Vagina (tissue), 2 donors: Measurements from ENCODE around the gene VTI1A.

Source experiments
- POLR2A ChIP-seq, 2 donors: fragments of 450-650 bp; IDR thresholded peaks; one replicate each; pipeline ENCODE4 v1.6.1; 2017; ENCODE audit warnings: antibody characterized with exemption in 2 of 2, mild to moderate bottlenecking in 2 of 2, moderate library complexity in 2 of 2
- POLR2AphosphoS5 ChIP-seq, 2 donors: sonication (generic); formaldehyde crosslinking; IDR thresholded peaks; one replicate each; pipeline ENCODE4 v1.9.0; 2017; ENCODE audit warnings: antibody characterized with exemption in 2 of 2, mild to moderate bottlenecking in 2 of 2, low read depth in 1 of 2; ENCODE audit not compliant: insufficient read depth in 1 of 2
- TF ChIP-seq, protein P1 (sequence below), 3 experiments: fragments of 450-650 bp in 2 of 3; fragments of 200-600 bp in 1 of 3; sonication (generic) in 1 of 3; IDR thresholded peaks; one replicate each; pipeline ENCODE4 v1.5.1; 2017 to 2019; ENCODE audit warnings: antibody characterized with exemption in 3 of 3, mild to moderate bottlenecking in 2 of 3, moderate library complexity in 2 of 3

DNA sequence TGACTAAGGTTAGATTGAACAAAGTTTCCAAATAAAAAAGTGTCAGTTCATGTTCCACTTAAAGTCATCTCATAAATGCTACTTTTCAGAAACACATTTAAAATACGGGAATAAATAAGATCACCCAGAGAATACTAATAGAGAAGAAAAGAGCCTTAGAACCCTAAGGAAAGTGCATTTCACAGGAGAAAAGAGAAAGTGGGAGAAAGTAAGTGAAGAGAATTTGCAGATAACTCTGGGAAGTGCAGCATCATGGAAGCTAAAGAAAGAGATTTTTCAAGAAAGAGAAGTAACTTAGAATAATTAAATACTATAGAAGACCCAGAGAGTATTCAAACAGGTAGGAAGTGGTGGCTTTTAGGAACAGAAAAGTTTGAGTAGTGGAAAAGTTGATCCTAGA is 132.6 kb downstream of the VTI1A start:
- TF ChIP-seq POLR2A (IDR thresholded peaks at IDR 0.05) = no peak
- TF ChIP-seq, protein P1, sequence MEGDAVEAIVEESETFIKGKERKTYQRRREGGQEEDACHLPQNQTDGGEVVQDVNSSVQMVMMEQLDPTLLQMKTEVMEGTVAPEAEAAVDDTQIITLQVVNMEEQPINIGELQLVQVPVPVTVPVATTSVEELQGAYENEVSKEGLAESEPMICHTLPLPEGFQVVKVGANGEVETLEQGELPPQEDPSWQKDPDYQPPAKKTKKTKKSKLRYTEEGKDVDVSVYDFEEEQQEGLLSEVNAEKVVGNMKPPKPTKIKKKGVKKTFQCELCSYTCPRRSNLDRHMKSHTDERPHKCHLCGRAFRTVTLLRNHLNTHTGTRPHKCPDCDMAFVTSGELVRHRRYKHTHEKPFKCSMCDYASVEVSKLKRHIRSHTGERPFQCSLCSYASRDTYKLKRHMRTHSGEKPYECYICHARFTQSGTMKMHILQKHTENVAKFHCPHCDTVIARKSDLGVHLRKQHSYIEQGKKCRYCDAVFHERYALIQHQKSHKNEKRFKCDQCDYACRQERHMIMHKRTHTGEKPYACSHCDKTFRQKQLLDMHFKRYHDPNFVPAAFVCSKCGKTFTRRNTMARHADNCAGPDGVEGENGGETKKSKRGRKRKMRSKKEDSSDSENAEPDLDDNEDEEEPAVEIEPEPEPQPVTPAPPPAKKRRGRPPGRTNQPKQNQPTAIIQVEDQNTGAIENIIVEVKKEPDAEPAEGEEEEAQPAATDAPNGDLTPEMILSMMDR (IDR thresholded peaks at IDR 0.05) = no peak
- TF ChIP-seq POLR2AphosphoS5 (IDR thresholded peaks at IDR 0.05; ENCODE audit: insufficient read depth in 1 of 2, low read depth in 1 of 2) = no peak
